Mononuclear cell (primary cell): Measurements from ENCODE around the gene ATXN7L1. TPM values are rescaled to one million over a fixed set of nuclear protein-coding genes. Genes with fewer than 3 reads are reported as not detected.
"Not testable (repeated sequence)": the region's sequence is repeated elsewhere in the genome, so short reads cannot be mapped to it uniquely, and the experiment has no call there.

Experiments
- H3K27me3 ChIP-seq: 2 replicates; pipeline ENCODE4 v1.6.0; 2011; ENCODE audit warnings: low read length, control low read depth; ENCODE audit not compliant: insufficient read depth
- H3K4me1 ChIP-seq: 2 replicates; pipeline ENCODE4 v1.5.1; 2011; ENCODE audit warnings: mild to moderate bottlenecking, low read length, control low read depth; ENCODE audit not compliant: insufficient read depth
- H3K4me3 ChIP-seq: 2 replicates; pipeline ENCODE4 v1.5.1; 2011; ENCODE audit warnings: mild to moderate bottlenecking, low read length, moderate library complexity
- H3K9me3 ChIP-seq: 2 replicates; pipeline ENCODE4 v1.5.1; 2011; ENCODE audit warnings: low read depth, mild to moderate bottlenecking, control low read depth, low read length
- total RNA-seq: library from RNA; depleted of rRNA; stranded (reverse); fragments of >200 nt; gene quantifications from one replicate; pipeline ENCODE4 v1.2.3, GENCODE V29; 2012

Gene ATXN7L1
- total RNA-seq, 1 donor, result 7.1 TPM

GRCh38 chr7:105905209-105905909, 29.0 kb upstream of the ATXN7L1 start:
- Histone ChIP-seq H3K9me3 (no peaks in the 10 kb centered on the region), H3K27me3 (no peaks in the 10 kb centered on the region), H3K4me3 (no peak overlapping the region), H3K4me1 (no peaks in the 10 kb centered on the region)

- Histone ChIP-seq H3K4me1 (no peaks in the 10 kb centered on the region), H3K4me3 (no peak overlapping the region), H3K9me3 (no peaks in the 10 kb centered on the region), H3K27me3 (no peaks in the 10 kb centered on the region)
Observed at GRCh38 chr7:105904064-105904463, 27.7 kb upstream of the ATXN7L1 start.

GRCh38 chr7:105902325-105902911, 26.0 kb upstream of the ATXN7L1 start:
- Histone ChIP-seq H3K27me3 (no peaks in the 10 kb centered on the region), H3K4me3 (no peak overlapping the region), H3K4me1 (no peaks in the 10 kb centered on the region), H3K9me3 (no peaks in the 10 kb centered on the region)

GRCh38 chr7:105897999-105898398, 21.6 kb upstream of the ATXN7L1 start:
- Histone ChIP-seq H3K9me3 (no peaks in the 10 kb centered on the region), H3K27me3 (no peaks in the 10 kb centered on the region), H3K4me1 (no peaks in the 10 kb centered on the region), H3K4me3 (no peak overlapping the region)

- no peaks in the 10 kb centered on the region for H3K9me3 ChIP-seq
- H3K4me3 ChIP-seq, result no peak overlapping the region
- no peaks in the 10 kb centered on the region for H3K27me3 ChIP-seq
- H3K4me1 ChIP-seq, result no peaks in the 10 kb centered on the region
Observed at GRCh38 chr7:105896407-105896911, 20.1 kb upstream of the ATXN7L1 start.

- H3K4me1 ChIP-seq, result no peaks in the 10 kb centered on the region
- no peaks in the 10 kb centered on the region for H3K9me3 ChIP-seq
Observed at GRCh38 chr7:105894131-105894530, 17.7 kb upstream of the ATXN7L1 start.

GRCh38 chr7:105892387-105892786, 16.0 kb upstream of the ATXN7L1 start:
- no peaks in the 10 kb centered on the region for H3K9me3 ChIP-seq
- H3K4me1 ChIP-seq, result no peaks in the 10 kb centered on the region
- no peaks in the 10 kb centered on the region for H3K27me3 ChIP-seq
- H3K4me3 ChIP-seq, result no peak overlapping the region

More at GRCh38 chr7:105894131-105894530, 17.7 kb upstream of the ATXN7L1 start:
- no peak overlapping the region for H3K4me3 ChIP-seq
- no peaks in the 10 kb centered on the region for H3K27me3 ChIP-seq

GRCh38 chr7:105890290-105890997, 14.0 kb upstream of the ATXN7L1 start:
- Histone ChIP-seq H3K4me1 (peaks cover 4% of the 10 kb centered on the region), H3K27me3 (no peaks in the 10 kb centered on the region), H3K4me3 (no peak overlapping the region), H3K9me3 (no peaks in the 10 kb centered on the region)

GRCh38 chr7:105887569-105888189, 11.3 kb upstream of the ATXN7L1 start:
- Histone ChIP-seq H3K27me3 (no peaks in the 10 kb centered on the region), H3K4me1 (peaks cover 11% of the 10 kb centered on the region), H3K9me3 (no peaks in the 10 kb centered on the region), H3K4me3 (no peak overlapping the region)

GRCh38 chr7:105886776-105887175, 10.4 kb upstream of the ATXN7L1 start:
- H3K4me1 ChIP-seq, result peaks cover 11% of the 10 kb centered on the region
- no peaks in the 10 kb centered on the region for H3K27me3 ChIP-seq
- no peaks in the 10 kb centered on the region for H3K9me3 ChIP-seq
- no peak overlapping the region for H3K4me3 ChIP-seq

- Histone ChIP-seq H3K27me3 (no peaks in the 10 kb centered on the region), H3K4me3 (no peak overlapping the region), H3K4me1 (peaks cover 11% of the 10 kb centered on the region), H3K9me3 (no peaks in the 10 kb centered on the region)
Observed at GRCh38 chr7:105885387-105886111, 9.2 kb upstream of the ATXN7L1 start.

GRCh38 chr7:105883179-105883578, 6.8 kb upstream of the ATXN7L1 start:
- peaks cover 22% of the 10 kb centered on the region for H3K4me1 ChIP-seq

GRCh38 chr7:105881439-105881838, 5.0 kb upstream of the ATXN7L1 start:
- Histone ChIP-seq H3K4me1 (peaks cover 36% of the 10 kb centered on the region), H3K9me3 (no peaks in the 10 kb centered on the region), H3K27me3 (peaks cover 18% of the 10 kb centered on the region), H3K4me3 (no peak overlapping the region)

More at GRCh38 chr7:105883179-105883578, 6.8 kb upstream of the ATXN7L1 start:
- not testable (repeated sequence) for H3K9me3 ChIP-seq, H3K27me3 ChIP-seq, H3K4me3 ChIP-seq

GRCh38 chr7:105880571-105881330, 4.4 kb upstream of the ATXN7L1 start:
- Histone ChIP-seq H3K9me3 (no peaks in the 10 kb centered on the region), H3K27me3 (peaks cover 18% of the 10 kb centered on the region), H3K4me3 (no peak overlapping the region), H3K4me1 (peaks cover 39% of the 10 kb centered on the region)
